ENCODE data around the gene RNF41. TPM values are rescaled to one million over a fixed set of nuclear protein-coding genes. Genes with fewer than 3 reads are reported as not detected.
A peak's percentile ranks its signal among the peaks of the same experiment; 100 is the strongest.

The RNF41 gene
- total and polyA plus RNA-seq, 7 donors, result 18.5 to 109 (median 59.9) TPM

GRCh38 chr12:56261503-56262232, 39.9 kb upstream of the RNF41 start:
- Histone ChIP-seq H3K9me3 (no peaks in the 10 kb centered on the region), H3K27ac (no peak overlapping the region), H3K27me3 (no peaks in the 10 kb centered on the region), H3K4me1 (peaks cover 0 to 28% (median 26%) of the 10 kb centered on the region in 4 donors), H3K36me3 (no peaks in the 10 kb centered on the region), H3K4me3 (no peak overlapping the region)
- intact Hi-C loops (cut with DNase I), result no loop called here
- WGBS, 2 donors, result 78 to 87% methylated on average over 5 of the region's 5 CpGs
- TF ChIP-seq EP300 (IDR thresholded peaks at IDR 0.05), result no peak
- no peak for DNase-seq

GRCh38 chr12:56260921-56261320, 39.2 kb upstream of the RNF41 start:
- DNase-seq, result no peak
- Histone ChIP-seq H3K4me3 (no peak overlapping the region), H3K4me1 (peaks cover 0 to 29% (median 26%) of the 10 kb centered on the region in 4 donors), H3K27me3 (no peaks in the 10 kb centered on the region), H3K9me3 (no peaks in the 10 kb centered on the region), H3K36me3 (peaks cover 0 to 5% (median 1%) of the 10 kb centered on the region in 4 donors), H3K27ac (no peak overlapping the region)
- TF ChIP-seq POLR2AphosphoS5 (IDR thresholded peaks at IDR 0.05) (no peak), POLR2A (IDR thresholded peaks at IDR 0.05) (no peak), CTCF (IDR thresholded peaks at IDR 0.05) (no peak), EP300 (IDR thresholded peaks at IDR 0.05) (no peak)
- 92 to 95% methylated on average over 3 of the region's 3 CpGs for WGBS, 2 donors
- intact Hi-C loops (cut with DNase I), result no loop called here

DNA sequence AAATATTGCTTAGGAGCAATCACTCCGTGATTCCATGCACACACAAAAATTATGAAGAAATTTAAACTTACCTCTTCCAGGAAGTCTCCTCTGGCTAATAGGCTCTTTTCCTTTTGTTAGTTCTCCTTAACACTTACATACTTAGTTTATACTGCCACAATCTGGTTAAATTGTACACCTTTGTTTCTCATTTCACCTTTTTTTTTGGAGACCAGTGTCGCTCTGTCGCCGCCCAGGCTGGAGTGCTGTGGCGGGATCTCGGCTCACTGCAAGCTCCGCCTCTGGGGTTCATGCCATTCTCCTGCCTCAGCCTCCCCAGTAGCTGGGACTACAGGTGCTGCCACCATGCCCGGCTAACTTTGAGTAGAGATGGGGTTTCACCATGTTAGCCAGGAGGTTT, 38.7 kb upstream of the RNF41 start:
- intact Hi-C loops (cut with DNase I), result no loop called here
- Histone ChIP-seq H3K27ac (no peak overlapping the region), H3K27me3 (no peaks in the 10 kb centered on the region), H3K36me3 (peaks cover 0 to 10% (median 6%) of the 10 kb centered on the region in 4 donors), H3K9me3 (no peaks in the 10 kb centered on the region), H3K4me1 (peaks cover 0 to 28% (median 26%) of the 10 kb centered on the region in 4 donors), H3K4me3 (no peak overlapping the region)
- TF ChIP-seq POLR2A (IDR thresholded peaks at IDR 0.05) (no peak), CTCF (IDR thresholded peaks at IDR 0.05) (no peak), POLR2AphosphoS5 (IDR thresholded peaks at IDR 0.05) (no peak), EP300 (IDR thresholded peaks at IDR 0.05) (no peak)
- 92 to 94% methylated on average over 8 of the region's 8 CpGs for WGBS, 2 donors
- DNase-seq, result no peak

GRCh38 chr12:56258820-56259183, 37.1 kb upstream of the RNF41 start:
- 13 to 22% methylated on average over 9 of the region's 9 CpGs for WGBS, 2 donors
- intact Hi-C loops (cut with DNase I), result loop anchor here (2.0 to 5.0 kb wide), 2 partner anchors 42 to 67 kb away; partner anchors contain the start of gene CS
- DNase-seq, result no peak
- Histone ChIP-seq H3K4me3 (peak overlapping the region; percentile 80 to 86 (median 82)), H3K4me1 (peaks cover 0 to 28% (median 26%) of the 10 kb centered on the region in 4 donors), H3K27ac (peak overlapping the region; percentile 90 to 96 (median 92)), H3K9me3 (no peaks in the 10 kb centered on the region), H3K27me3 (no peaks in the 10 kb centered on the region), H3K36me3 (peaks cover 0 to 26% (median 19%) of the 10 kb centered on the region in 4 donors)
- TF ChIP-seq POLR2AphosphoS5 (IDR thresholded peaks at IDR 0.05) (no peak), CTCF (IDR thresholded peaks at IDR 0.05) (no peak), POLR2A (IDR thresholded peaks at IDR 0.05) (no peak), EP300 (IDR thresholded peaks at IDR 0.05) (no peak)

- Histone ChIP-seq H3K4me3 (peak within 1 kb of the TSS; percentile 80 to 86 (median 82)), H3K27me3 (no peaks in the 10 kb centered on the region), H3K9me3 (no peaks in the 10 kb centered on the region), H3K36me3 (peaks cover 4 to 32% (median 25%) of the 10 kb centered on the region in 4 donors), H3K4me1 (peaks cover 0 to 28% (median 26%) of the 10 kb centered on the region in 4 donors), H3K27ac (peak within 1 kb of the TSS; percentile 90 to 96 (median 92))
- WGBS, 2 donors, result 0% methylated on average over 78 of the region's 78 CpGs
- peak; percentile 87 for DNase-seq
- TF ChIP-seq POLR2AphosphoS5 (IDR thresholded peaks at IDR 0.05) (peak in 2 of 4 donors; percentile 38 to 46), POLR2A (IDR thresholded peaks at IDR 0.05) (no peak), EP300 (IDR thresholded peaks at IDR 0.05) (no peak), CTCF (IDR thresholded peaks at IDR 0.05) (peak in 2 of 4 experiments; percentile 11 to 90)
- intact Hi-C loops (cut with DNase I), result loop anchor here (2.0 to 5.0 kb wide), 2 partner anchors 43 to 66 kb away; partner anchors contain the start of gene CS
Measured at GRCh38 chr12:56258068-56258819, 36.5 kb upstream of the RNF41 start, which contains the start of gene ANKRD52. ANKRD52 (minus strand) TSS chr12:56258384; CDS start chr12:56258269, 115 bp downstream.
